Measurements from ENCODE around the gene IL17RE. TPM values are rescaled to one million over a fixed set of nuclear protein-coding genes. Genes with fewer than 3 reads are reported as not detected.

IL17RE gene
- polyA plus RNA-seq, 1 donor (not counting 4 experiments of a cell fraction or from before 2014, with no cell fraction given) = 16.0 TPM

DNA sequence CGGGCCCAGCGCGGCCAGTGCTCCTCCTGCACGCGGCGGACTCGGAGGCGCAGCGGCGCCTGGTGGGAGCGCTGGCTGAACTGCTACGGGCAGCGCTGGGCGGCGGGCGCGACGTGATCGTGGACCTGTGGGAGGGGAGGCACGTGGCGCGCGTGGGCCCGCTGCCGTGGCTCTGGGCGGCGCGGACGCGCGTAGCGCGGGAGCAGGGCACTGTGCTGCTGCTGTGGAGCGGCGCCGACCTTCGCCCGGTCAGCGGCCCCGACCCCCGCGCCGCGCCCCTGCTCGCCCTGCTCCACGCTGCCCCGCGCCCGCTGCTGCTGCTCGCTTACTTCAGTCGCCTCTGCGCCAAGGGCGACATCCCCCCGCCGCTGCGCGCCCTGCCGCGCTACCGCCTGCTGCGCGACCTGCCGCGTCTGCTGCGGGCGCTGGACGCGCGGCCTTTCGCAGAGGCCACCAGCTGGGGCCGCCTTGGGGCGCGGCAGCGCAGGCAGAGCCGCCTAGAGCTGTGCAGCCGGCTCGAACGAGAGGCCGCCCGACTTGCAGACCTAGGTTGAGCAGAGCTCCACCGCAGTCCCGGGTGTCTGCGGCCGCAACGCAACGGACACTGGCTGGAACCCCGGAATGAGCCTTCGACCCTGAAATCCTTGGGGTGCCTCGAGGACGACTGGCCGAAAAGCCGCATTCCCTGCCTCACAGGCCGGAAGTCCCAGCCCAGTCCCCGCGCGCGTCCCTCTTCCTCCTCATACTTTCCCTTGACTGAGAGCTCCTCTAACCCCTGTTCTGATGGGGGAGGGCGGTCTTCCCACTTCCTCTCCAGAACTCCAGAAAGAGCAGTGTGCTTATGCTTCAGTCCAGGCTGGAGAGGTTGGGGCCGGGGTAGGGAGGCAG is 12.8 kb downstream of the IL17RE start:
- no peak for FAIRE-seq

DNA sequence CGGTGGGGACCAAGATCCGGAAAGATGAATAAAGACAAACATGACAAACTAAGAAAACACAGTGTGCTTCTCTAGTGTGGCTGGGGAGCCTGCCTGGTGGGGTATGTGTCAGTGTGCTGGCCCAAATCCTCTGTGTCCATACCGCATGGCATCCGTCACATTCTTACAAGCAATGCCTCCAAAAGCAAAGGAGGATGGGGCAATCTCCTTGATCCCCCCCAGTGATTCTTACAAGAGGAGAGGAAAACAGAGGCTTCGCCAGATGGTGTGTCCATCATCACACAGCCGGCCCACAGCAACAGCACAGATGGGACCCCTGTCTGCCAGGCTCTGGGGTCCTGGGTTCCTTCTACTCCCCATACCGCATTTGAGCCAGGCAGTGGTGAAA is 13.7 kb downstream of the IL17RE start:
- H3K9me1 ChIP-seq (ENCODE audit: control insufficient read depth, extremely low read depth, insufficient read depth, low read length) = no peaks in the 10 kb centered on the region
- H4K20me1 ChIP-seq (ENCODE audit: control insufficient read depth, extremely low read depth, insufficient read depth, low read length) = no peaks in the 10 kb centered on the region
- H3K4me1 ChIP-seq (ENCODE audit: control insufficient read depth, extremely low read depth, insufficient read depth, low read length) = peaks cover 43% of the 10 kb centered on the region
- H3K4me3 ChIP-seq (ENCODE audit: control insufficient read depth in 2 of 3, extremely low read depth in 1 of 3, insufficient read depth in 2 of 3, low read depth in 1 of 3, low read length in 3 of 3) = peak overlapping the region in 2 of 3 experiments; percentile 23 to 41
- FAIRE-seq (no peak), DNase-seq (ENCODE audit: low read depth, low spot score) (no peak)
- H3K27me3 ChIP-seq (ENCODE audit: control insufficient read depth, extremely low read depth, insufficient read depth, low read length) = no peaks in the 10 kb centered on the region
- H3K9ac ChIP-seq (ENCODE audit: control insufficient read depth, extremely low read depth, insufficient read depth, low read length) = peak overlapping the region; percentile 65
- peaks cover 4 to 7% of the 10 kb centered on the region in 2 experiments for H3K36me3 ChIP-seq (ENCODE audit: control insufficient read depth in 2 of 2, extremely low read depth in 1 of 2, insufficient read depth in 2 of 2, low read length in 2 of 2)
- peak overlapping the region; percentile 94 for H3K4me2 ChIP-seq (ENCODE audit: control insufficient read depth, extremely low read depth, insufficient read depth, low read depth, low read length)
- no peak overlapping the region for H2AFZ ChIP-seq (ENCODE audit: control insufficient read depth, low read length)
- dilution Hi-C loops (cut with MboI; ENCODE audit: extremely low pct_ligation_motif_present, low sequenced_read_pairs) = no loop called here
- H3K79me2 ChIP-seq (ENCODE audit: control insufficient read depth, insufficient read depth, low read length) = no peaks in the 10 kb centered on the region
- TF ChIP-seq, protein P1, sequence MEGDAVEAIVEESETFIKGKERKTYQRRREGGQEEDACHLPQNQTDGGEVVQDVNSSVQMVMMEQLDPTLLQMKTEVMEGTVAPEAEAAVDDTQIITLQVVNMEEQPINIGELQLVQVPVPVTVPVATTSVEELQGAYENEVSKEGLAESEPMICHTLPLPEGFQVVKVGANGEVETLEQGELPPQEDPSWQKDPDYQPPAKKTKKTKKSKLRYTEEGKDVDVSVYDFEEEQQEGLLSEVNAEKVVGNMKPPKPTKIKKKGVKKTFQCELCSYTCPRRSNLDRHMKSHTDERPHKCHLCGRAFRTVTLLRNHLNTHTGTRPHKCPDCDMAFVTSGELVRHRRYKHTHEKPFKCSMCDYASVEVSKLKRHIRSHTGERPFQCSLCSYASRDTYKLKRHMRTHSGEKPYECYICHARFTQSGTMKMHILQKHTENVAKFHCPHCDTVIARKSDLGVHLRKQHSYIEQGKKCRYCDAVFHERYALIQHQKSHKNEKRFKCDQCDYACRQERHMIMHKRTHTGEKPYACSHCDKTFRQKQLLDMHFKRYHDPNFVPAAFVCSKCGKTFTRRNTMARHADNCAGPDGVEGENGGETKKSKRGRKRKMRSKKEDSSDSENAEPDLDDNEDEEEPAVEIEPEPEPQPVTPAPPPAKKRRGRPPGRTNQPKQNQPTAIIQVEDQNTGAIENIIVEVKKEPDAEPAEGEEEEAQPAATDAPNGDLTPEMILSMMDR (optimal IDR thresholded peaks at IDR 0.05 in 1 of 3, IDR thresholded peaks at IDR 0.05 in 1 of 3, conservative IDR thresholded peaks at IDR 0.05 in 1 of 3; ENCODE audit: extremely low read depth in 1 of 3, insufficient read depth in 2 of 3, low read length in 3 of 3) = no peak
- TF ChIP-seq EZH2 (IDR thresholded peaks at IDR 0.05; ENCODE audit: low read length) = no peak
- no peaks in the 10 kb centered on the region for H3K9me3 ChIP-seq (ENCODE audit: control insufficient read depth, low read depth, low read length)
- peak overlapping the region; percentile 79 for H3K27ac ChIP-seq (ENCODE audit: control insufficient read depth, insufficient read depth, low read length)

More for the DNA sequence above, 12.8 kb downstream of the IL17RE start:
- peaks cover 43% of the 10 kb centered on the region for H3K4me1 ChIP-seq (ENCODE audit: control insufficient read depth, extremely low read depth, insufficient read depth, low read length)
- H3K4me3 ChIP-seq (ENCODE audit: control insufficient read depth in 2 of 3, extremely low read depth in 1 of 3, insufficient read depth in 2 of 3, low read depth in 1 of 3, low read length in 3 of 3) = peak overlapping the region in 1 of 3 experiments; percentile 47
- no peaks in the 10 kb centered on the region for H3K9me3 ChIP-seq (ENCODE audit: control insufficient read depth, low read depth, low read length)
- dilution Hi-C loops (cut with MboI; ENCODE audit: extremely low pct_ligation_motif_present, low sequenced_read_pairs) = no loop called here
- H3K27ac ChIP-seq (ENCODE audit: control insufficient read depth, insufficient read depth, low read length) = no peak overlapping the region
- H3K9ac ChIP-seq (ENCODE audit: control insufficient read depth, extremely low read depth, insufficient read depth, low read length) = peak overlapping the region; percentile 9
- no peak overlapping the region for H2AFZ ChIP-seq (ENCODE audit: control insufficient read depth, low read length)
- H3K36me3 ChIP-seq (ENCODE audit: control insufficient read depth in 2 of 2, extremely low read depth in 1 of 2, insufficient read depth in 2 of 2, low read length in 2 of 2) = peaks cover 10 to 11% of the 10 kb centered on the region in 2 experiments
- no peaks in the 10 kb centered on the region for H4K20me1 ChIP-seq (ENCODE audit: control insufficient read depth, extremely low read depth, insufficient read depth, low read length)
- DNase-seq (ENCODE audit: low read depth, low spot score) = no peak
- H3K27me3 ChIP-seq (ENCODE audit: control insufficient read depth, extremely low read depth, insufficient read depth, low read length) = no peaks in the 10 kb centered on the region
- H3K4me2 ChIP-seq (ENCODE audit: control insufficient read depth, extremely low read depth, insufficient read depth, low read depth, low read length) = peak overlapping the region; percentile 53
- no peaks in the 10 kb centered on the region for H3K79me2 ChIP-seq (ENCODE audit: control insufficient read depth, insufficient read depth, low read length)
- TF ChIP-seq, protein P1 (optimal IDR thresholded peaks at IDR 0.05 in 1 of 3, IDR thresholded peaks at IDR 0.05 in 1 of 3, conservative IDR thresholded peaks at IDR 0.05 in 1 of 3; ENCODE audit: extremely low read depth in 1 of 3, insufficient read depth in 2 of 3, low read length in 3 of 3) = peak in 1 of 3 experiments; percentile 13
- TF ChIP-seq EZH2 (IDR thresholded peaks at IDR 0.05; ENCODE audit: low read length) = no peak
- no peaks in the 10 kb centered on the region for H3K9me1 ChIP-seq (ENCODE audit: control insufficient read depth, extremely low read depth, insufficient read depth, low read length)

All from keratinocyte (primary cell).